BE2C (cell line): ENCODE results near the gene NR2F2.

Source experiments
- DNase-seq: peaks from one replicate; pipeline ENCODE4 v3.0.0-alpha.2; 2020
- H3K27me3 ChIP-seq: fragments of 250-450 bp; sonication (Bioruptor Pico); 2 replicates; pipeline ENCODE4 v1.5.1; 2020; ENCODE audit warnings: mild to moderate bottlenecking
- H3K36me3 ChIP-seq: fragments of 250-450 bp; sonication (Bioruptor Pico); 2 replicates; pipeline ENCODE4 v1.5.1; 2020; ENCODE audit warnings: mild to moderate bottlenecking
- H3K4me1 ChIP-seq: fragments of 250-450 bp; sonication (Bioruptor Pico); 2 replicates; pipeline ENCODE4 v1.5.1; 2020
- H3K4me3 ChIP-seq: 2 replicates; pipeline ENCODE4 v1.5.1; 2011; ENCODE audit warnings: low read depth, low read length
- H3K9me3 ChIP-seq: fragments of 250-450 bp; sonication (Bioruptor Pico); 2 replicates; pipeline ENCODE4 v1.5.1; 2020
- CTCF ChIP-seq: IDR thresholded peaks from 2 replicates; pipeline ENCODE4 v1.5.1; 2012; ENCODE audit warnings: mild to moderate bottlenecking, low read depth, low read length

The NR2F2 gene

GRCh38 chr15:96312641-96313335, 17.7 kb upstream of the NR2F2 start:
- DNase-seq: no peak
- Histone ChIP-seq H3K4me3 (no peak overlapping the region), H3K4me1 (no peaks in the 10 kb centered on the region), H3K27me3 (peaks cover 65% of the 10 kb centered on the region), H3K9me3 (no peaks in the 10 kb centered on the region), H3K36me3 (no peaks in the 10 kb centered on the region)
- no peak for TF ChIP-seq CTCF

GRCh38 chr15:96314518-96314917, 16.0 kb upstream of the NR2F2 start:
- no peak for DNase-seq
- H3K36me3 ChIP-seq: no peaks in the 10 kb centered on the region
- no peak for TF ChIP-seq CTCF
- no peak overlapping the region for H3K4me3 ChIP-seq
- H3K27me3 ChIP-seq: peaks cover 79% of the 10 kb centered on the region
- H3K4me1 ChIP-seq: no peaks in the 10 kb centered on the region
- H3K9me3 ChIP-seq: no peaks in the 10 kb centered on the region

GRCh38 chr15:96314963-96315362, 15.5 kb upstream of the NR2F2 start:
- Histone ChIP-seq H3K27me3 (peaks cover 84% of the 10 kb centered on the region), H3K9me3 (no peaks in the 10 kb centered on the region), H3K4me3 (no peak overlapping the region), H3K4me1 (no peaks in the 10 kb centered on the region), H3K36me3 (no peaks in the 10 kb centered on the region)
- no peak for TF ChIP-seq CTCF
- no peak for DNase-seq

- peaks cover 90% of the 10 kb centered on the region for H3K27me3 ChIP-seq
- TF ChIP-seq CTCF: no peak
- no peaks in the 10 kb centered on the region for H3K4me1 ChIP-seq
- H3K36me3 ChIP-seq: no peaks in the 10 kb centered on the region
- no peak overlapping the region for H3K4me3 ChIP-seq
- DNase-seq: no peak
- no peaks in the 10 kb centered on the region for H3K9me3 ChIP-seq
These were observed 13.4 kb upstream of the NR2F2 start for GRCh38 chr15:96316953-96317629.

GRCh38 chr15:96320107-96320506, 10.4 kb upstream of the NR2F2 start:
- no peaks in the 10 kb centered on the region for H3K4me1 ChIP-seq
- no peaks in the 10 kb centered on the region for H3K9me3 ChIP-seq
- no peak for TF ChIP-seq CTCF
- no peak for DNase-seq
- H3K36me3 ChIP-seq: no peaks in the 10 kb centered on the region
- no peak overlapping the region for H3K4me3 ChIP-seq
- peaks cover 98% of the 10 kb centered on the region for H3K27me3 ChIP-seq
